ENCODE results near the gene PMEPA1. TPM values are rescaled to one million over a fixed set of nuclear protein-coding genes. Genes with fewer than 3 reads are reported as not detected.

The PMEPA1 gene
- total RNA-seq, 1 experiment from 2014 or later: 3.3 TPM

DNA sequence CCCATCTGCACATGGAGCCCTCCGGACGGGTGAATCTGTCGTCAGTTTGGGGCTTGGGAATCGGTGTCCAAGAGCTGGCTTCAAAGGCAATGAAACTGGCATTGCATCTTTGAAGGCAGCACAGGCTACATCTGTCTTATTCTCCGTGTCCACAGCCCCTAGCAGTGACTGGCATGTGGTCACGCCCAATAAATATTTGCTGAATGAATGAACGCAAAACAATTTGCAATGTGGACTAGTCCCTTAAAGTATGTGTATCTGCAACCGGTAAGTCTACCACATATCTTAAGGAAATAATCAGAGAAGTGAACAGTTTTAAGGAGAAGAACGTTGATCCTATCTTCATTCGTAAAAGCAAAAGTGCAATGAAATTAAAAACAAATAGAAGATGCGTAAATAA is 8.0 kb upstream of the PMEPA1 start:
- Histone ChIP-seq H3K36me3 (no peaks in the 10 kb centered on the region), H3K27me3 (no peaks in the 10 kb centered on the region), H3K9me3 (no peaks in the 10 kb centered on the region), H3K4me3 (peak overlapping the region; percentile 2)
- DNase-seq: peak; percentile 52

DNA sequence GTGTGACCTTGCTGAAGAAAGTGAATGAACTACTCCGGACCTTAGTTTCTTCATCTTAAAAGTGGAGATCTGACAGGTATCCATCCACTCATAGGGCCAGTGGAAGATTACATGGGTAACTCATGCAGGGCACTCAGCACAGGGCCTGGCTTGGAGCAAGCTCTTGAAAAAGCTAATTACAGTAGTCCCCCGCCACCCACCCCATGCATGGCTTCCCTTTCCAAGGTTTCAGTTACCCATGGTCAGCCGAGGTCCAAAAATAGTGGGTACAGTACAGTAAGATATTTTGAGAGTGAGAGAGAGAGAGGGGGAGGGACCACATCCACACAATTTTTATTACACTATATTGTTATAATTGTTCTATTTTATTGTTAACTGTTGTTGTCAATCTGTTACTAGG is 7.1 kb upstream of the PMEPA1 start:
- DNase-seq: no peak
- Histone ChIP-seq H3K36me3 (no peaks in the 10 kb centered on the region), H3K4me3 (no peak overlapping the region), H3K27me3 (no peaks in the 10 kb centered on the region), H3K9me3 (no peaks in the 10 kb centered on the region)

DNA sequence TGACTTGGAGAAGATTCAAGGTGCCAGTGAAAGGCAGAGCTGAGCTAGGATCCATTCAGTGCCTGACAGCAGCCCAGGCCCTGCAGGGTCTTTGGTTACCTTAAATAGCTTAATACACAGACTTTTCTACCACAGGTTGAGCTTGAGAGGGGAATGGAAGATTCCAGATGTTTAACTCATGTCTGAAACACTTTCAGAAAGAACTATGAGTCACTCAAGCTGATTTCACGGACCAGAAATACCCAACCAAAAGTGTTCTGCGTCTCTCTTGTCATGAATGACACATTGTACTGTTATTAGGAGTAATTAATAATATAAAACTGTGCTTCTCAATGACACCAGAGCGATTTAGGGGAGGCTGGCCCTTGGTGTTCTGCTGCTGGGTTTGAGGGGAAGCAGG is 6.4 kb upstream of the PMEPA1 start:
- H3K36me3 ChIP-seq: no peaks in the 10 kb centered on the region
- DNase-seq: no peak
- H3K9me3 ChIP-seq: no peaks in the 10 kb centered on the region
- H3K4me3 ChIP-seq: no peak overlapping the region
- H3K27me3 ChIP-seq: no peaks in the 10 kb centered on the region

DNA sequence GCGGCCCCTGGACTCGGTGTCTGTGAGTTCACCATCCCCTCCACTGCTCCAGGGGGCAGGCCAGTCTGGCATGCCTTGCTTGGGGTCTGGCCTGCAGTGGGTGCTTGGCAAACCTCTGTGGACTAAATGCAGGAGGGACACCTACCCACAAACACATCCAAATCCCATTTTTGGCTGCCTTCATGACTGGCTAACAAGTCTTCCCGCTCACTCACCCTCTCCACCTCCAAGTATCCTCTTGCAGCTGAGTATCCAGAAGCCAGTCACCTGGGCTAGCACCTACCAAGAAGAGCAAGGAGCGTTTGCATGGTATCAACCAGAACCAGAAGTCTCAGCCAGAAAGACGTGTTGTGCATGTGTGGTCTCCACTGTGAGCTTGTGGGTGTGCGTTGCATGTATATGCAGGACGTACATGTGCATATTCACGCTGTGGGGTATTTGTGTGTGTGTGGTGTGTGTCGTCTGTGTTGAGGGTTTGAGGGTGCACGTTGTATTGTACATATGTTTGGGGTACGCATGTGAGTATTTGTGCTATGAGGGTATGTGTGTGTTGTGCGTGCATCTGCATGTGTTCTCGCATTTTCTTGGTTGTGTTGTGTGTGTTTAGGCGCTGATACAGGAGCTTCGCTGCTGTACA is 5.6 kb upstream of the PMEPA1 start:
- no peak overlapping the region for H3K4me3 ChIP-seq
- no peaks in the 10 kb centered on the region for H3K27me3 ChIP-seq
- no peak for DNase-seq
- no peaks in the 10 kb centered on the region for H3K36me3 ChIP-seq
- H3K9me3 ChIP-seq: no peaks in the 10 kb centered on the region

DNA sequence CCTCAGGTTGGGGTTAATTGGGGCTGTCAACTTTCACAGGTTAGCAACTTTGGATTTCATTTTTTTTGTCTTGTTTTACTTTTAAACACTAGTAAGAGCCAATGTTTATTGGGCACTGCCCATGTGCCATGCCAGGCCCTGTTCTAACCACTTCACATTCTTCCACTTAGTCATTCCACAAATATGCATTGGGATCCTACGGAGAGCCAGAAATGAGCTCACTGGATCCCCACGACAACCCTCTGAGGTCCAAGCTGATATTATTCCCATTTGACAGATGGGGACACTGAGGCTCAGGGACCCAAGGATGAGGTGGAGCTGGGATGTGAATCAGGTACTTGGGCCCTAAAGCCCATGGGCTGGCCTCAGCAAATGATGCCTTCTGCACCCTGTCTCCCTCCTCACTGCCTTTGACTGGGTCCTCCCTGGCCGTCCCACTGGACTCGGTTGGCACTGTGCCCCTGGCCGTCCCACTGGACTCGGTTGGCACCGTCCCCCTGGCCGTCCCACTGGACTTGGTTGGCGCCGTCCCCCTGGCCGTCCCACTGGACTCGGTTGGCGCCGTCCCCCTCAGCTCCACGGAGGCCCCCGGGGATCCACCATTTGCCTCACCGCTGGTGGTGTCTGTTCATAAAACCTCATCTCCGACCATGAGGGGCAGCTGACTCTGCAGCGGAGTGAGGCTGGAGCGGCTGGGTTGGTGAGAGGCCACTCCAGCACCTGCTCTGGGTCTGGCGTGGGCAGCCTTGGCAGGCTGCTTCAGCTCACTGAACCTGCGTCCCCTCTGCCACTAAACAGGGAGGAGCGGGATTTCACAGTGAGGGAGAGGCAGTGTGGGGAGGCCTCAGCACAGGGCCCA is 4.8 kb upstream of the PMEPA1 start:
- no peaks in the 10 kb centered on the region for H3K27me3 ChIP-seq
- no peaks in the 10 kb centered on the region for H3K9me3 ChIP-seq
- peak; percentile 82 for DNase-seq
- H3K4me3 ChIP-seq: no peak overlapping the region
- H3K36me3 ChIP-seq: no peaks in the 10 kb centered on the region

DNA sequence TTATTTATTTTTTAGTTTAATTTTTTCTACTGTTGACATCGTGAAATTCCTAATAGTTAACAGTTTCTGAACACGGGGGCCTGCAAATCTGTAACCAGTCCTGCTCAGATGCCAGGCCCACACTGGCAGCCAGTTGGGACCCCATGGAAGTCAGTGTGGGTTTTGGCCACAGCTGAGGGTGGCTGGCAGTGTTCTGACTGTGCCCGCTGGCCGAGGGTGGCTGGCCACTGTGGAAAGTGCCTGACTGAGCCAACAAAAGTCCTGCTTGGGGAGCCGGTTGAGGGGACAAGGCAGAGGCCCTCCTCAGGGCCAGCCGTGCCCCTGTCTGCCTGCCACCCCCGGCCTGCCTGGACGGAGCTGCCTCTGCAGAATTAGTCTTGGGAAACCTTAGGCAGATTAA is 4.1 kb upstream of the PMEPA1 start:
- H3K4me3 ChIP-seq: no peak overlapping the region
- no peaks in the 10 kb centered on the region for H3K9me3 ChIP-seq
- DNase-seq: no peak
- H3K27me3 ChIP-seq: no peaks in the 10 kb centered on the region
- no peaks in the 10 kb centered on the region for H3K36me3 ChIP-seq

DNA sequence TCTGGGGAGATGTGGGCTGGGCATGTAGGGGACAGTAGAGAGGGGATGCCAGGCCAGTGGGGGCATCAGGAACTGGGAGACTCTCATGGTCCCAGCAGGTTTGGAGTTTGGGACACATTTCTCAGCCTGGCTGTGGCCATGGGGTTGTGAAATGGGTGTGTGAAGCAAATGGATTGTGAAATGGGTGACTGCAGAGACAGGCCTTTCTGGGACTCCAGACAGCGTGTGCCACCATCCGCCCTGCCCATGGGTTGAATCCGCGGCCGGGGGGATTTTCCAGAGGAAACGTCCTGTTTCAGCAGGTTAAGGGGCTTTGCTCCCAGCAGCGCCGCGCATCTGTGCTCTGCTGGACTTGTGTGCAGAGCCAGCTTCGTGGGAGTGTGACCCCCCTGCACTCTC is 3.7 kb upstream of the PMEPA1 start:
- H3K9me3 ChIP-seq: no peaks in the 10 kb centered on the region
- no peaks in the 10 kb centered on the region for H3K27me3 ChIP-seq
- no peak overlapping the region for H3K4me3 ChIP-seq
- no peaks in the 10 kb centered on the region for H3K36me3 ChIP-seq
- DNase-seq: no peak

DNA sequence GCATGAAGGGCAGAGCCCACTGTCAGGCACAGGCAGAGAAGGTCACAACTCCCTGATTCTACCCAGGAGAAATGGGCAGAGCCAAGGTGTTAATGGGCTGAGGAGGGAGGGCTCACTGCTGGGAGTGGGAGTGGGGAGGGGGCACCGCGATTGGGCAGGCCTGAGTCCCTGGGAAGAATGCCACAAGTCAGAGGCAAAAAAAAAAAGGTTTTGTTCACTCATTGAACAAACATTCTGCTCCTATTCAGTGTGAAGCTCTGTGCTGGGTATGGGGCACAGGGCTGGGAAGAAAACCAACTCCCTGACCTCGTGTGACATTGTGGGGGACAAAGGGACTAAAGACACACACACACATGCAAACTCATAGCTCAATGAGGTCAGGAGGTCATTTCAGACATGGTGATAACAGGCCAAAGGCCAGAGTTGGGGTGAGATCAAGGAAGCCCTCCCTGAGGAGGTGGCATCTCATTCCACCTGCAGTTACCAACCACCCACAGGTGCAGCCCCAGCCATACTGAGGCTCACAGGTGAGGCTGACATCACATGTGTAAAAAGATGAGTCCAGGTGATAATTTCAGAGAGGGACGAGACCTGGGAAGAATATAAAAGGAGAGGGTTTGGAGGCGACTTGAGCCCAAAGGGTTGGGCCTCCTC is 3.2 kb upstream of the PMEPA1 start:
- H3K36me3 ChIP-seq: no peaks in the 10 kb centered on the region
- DNase-seq: no peak
- no peak overlapping the region for H3K4me3 ChIP-seq
- no peaks in the 10 kb centered on the region for H3K9me3 ChIP-seq
- no peaks in the 10 kb centered on the region for H3K27me3 ChIP-seq

DNA sequence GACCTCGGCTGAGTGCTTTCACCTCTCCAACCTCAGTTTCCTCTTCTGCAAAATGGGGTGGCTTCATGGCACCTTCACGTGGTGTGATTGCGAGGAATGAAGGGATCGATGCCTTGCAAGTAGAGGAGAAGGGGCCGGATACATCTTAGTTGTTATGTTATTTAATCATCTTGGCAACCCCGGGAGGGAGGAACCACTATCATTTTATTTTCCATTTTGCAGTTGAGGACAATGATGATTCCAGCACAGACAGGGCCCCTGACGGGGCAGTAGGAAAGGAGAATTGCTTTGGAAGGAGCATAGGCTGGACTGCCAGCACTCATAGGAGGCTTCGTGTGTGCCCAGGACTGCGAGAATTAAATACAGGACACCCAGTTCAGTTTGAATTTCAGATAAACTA is 2.5 kb upstream of the PMEPA1 start:
- DNase-seq: no peak
- H3K4me3 ChIP-seq: no peak overlapping the region
- no peaks in the 10 kb centered on the region for H3K9me3 ChIP-seq
- H3K27me3 ChIP-seq: no peaks in the 10 kb centered on the region
- no peaks in the 10 kb centered on the region for H3K36me3 ChIP-seq

DNA sequence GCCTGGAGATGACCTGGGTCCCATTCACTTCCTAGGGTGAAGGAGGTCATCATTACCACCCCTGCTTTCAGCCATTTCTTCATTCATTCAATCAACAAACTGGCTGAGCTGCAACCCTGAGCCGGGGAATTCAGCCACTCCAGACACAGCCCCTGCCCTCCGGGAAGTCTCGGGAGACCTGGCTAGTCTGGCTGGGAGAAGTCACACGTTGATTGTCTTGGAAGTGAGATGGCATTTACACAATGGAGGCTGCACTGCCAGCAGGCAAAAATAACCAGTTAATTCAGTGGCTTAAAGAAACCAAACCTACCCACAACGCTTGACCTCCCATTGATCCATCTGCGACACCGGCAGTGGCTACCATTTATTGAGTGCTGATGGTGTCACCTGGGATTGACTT is 2.0 kb upstream of the PMEPA1 start:
- DNase-seq: no peak
- H3K9me3 ChIP-seq: no peaks in the 10 kb centered on the region

DNA sequence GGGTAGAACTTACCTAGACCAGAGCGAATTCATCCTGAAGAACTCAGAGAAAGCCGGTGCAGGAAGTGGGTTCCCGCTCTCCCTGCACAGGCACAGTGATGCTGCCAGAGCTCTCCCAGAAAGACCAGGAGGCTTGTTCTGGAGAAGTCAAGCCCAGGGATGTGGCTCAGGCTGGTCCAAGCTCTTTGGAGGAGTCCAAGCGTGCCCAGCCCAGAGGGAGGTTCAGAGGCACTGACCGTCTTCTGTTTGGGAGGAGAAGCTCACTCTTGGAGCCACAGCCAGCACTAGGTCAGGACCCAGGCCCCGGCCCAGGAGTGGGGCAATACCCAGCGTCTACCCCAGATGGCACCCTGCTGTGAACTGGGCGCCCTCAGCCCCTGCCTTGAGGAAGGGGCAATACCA is 1.5 kb upstream of the PMEPA1 start:
- Histone ChIP-seq H3K27me3 (no peaks in the 10 kb centered on the region), H3K9me3 (no peaks in the 10 kb centered on the region), H3K36me3 (no peaks in the 10 kb centered on the region), H3K4me3 (no peak overlapping the region)
- DNase-seq: no peak

More for the DNA sequence above, 2.0 kb upstream of the PMEPA1 start:
- Histone ChIP-seq H3K27me3 (no peaks in the 10 kb centered on the region), H3K36me3 (no peaks in the 10 kb centered on the region), H3K4me3 (no peak overlapping the region)

DNA sequence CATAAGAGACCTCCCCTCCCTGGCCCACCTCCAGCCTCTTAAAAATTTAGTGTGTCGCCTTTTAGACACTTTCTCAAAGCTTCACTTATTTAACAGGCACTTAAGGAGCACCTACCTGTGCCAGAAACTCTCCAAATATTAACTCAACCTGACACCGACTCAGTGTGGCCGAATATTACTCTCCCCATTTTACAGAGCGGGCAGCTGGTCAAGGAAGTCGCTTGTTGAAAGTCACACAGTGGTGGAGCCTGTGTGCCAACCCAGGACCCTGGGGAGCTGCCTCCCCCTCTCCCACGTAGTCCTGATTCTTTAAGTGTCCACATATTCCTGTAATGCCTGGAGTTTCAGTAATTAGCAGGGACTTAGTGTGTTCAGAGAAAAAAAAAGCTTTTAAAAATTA is 1.0 kb upstream of the PMEPA1 start:
- H3K36me3 ChIP-seq: no peaks in the 10 kb centered on the region
- H3K27me3 ChIP-seq: no peaks in the 10 kb centered on the region
- no peak overlapping the region for H3K4me3 ChIP-seq
- DNase-seq: no peak
- H3K9me3 ChIP-seq: no peaks in the 10 kb centered on the region

DNA sequence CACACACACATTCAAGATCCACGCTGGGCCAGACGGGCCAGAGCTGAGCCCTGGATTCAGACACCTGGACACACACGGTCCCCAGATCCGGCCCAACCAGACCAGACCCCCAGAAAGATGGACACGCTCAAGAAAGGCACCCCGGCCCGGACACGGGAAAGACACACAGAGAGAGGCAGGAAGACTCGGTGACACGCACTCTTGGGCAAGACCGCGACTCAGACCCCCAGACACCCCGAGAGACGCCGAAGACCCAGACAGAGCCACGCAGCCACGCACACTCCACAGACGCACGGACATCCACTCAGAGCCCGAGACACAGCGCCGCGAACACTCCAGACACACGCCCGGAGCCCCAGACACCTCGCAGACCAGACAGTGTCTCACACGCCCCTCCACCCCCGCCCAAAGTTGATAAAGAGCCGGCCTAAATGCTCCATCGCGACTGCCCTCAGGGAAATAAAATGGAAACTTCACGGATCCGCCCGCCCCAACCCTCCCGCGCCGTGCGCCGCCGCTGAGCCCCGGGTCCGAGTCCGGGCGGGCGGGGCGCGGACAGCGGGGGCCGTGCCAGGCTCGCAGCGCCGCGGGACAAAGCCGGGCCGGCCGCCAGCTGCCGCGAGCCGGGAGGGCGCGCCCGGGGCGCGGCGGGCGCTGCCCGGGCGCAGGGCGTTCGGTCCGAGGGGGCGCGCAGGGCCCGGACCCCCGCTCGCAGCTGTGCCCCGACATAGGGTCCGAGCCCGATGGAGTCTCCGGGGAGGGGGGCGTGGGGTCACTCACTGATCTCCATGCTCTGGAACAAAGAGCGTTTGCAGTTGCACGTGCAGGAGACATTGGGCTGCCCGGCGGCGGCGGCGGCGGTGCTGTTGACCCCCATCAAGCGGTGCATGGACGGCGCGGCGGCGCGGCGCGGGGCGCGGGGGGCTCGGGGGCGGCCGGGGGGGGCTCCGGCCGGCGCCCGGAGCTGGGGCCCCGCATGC is 831 bp downstream of the PMEPA1 start:
- peaks cover 2% of the 10 kb centered on the region; the same call in 1 of the 2 replicates for H3K36me3 ChIP-seq

DNA sequence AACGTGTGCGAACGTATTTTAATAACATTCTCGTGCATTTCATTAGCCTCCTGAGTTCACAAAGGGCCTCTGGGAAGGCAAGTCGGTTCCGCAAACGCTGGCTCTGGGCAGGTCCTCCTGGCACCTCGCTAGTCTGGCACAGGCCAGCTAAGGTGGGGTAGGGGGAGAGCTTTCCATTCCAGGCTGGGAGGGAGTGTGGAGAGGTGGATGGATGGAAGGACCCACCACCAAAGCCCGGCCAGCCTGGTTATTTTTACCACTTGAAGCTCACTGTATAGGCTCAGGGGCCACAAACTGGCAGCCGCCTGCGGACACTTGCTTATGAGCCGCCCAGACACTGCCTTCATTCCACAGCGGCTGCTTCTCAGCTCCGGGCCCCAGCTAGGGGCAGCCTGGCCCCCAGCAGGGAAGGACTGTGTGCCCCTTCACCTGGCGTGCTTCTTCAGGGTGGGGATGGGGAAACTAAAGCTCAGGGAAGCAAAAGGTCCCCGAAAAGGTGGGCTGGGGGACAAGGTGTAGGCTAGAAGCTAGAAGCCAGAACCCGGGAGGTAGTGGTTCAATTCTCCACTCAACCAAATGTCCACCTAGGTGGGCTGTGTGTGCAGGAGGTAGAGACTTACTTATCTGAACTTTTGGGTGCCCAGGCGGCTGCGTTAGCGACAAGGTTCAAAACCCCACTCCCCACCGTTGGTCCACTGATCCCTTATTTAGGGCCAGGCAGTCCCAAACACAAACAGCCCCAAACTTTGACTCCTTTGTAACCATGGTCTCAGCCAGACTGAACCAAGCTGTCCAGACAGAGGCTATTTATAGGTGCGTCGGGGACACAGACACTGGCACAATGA is 1.7 kb downstream of the PMEPA1 start:
- Histone ChIP-seq H3K27me3 (no peaks in the 10 kb centered on the region), H3K9me3 (no peaks in the 10 kb centered on the region), H3K36me3 (peaks cover 2% of the 10 kb centered on the region; the same call in 1 of the 2 replicates), H3K4me3 (peak overlapping the region; percentile 53)
- DNase-seq: no peak

More for the DNA sequence above, 831 bp downstream of the PMEPA1 start:
- H3K27me3 ChIP-seq: no peaks in the 10 kb centered on the region
- no peaks in the 10 kb centered on the region for H3K9me3 ChIP-seq
- peak; percentile 24 for DNase-seq
- H3K4me3 ChIP-seq: peak overlapping the region; percentile 53

DNA sequence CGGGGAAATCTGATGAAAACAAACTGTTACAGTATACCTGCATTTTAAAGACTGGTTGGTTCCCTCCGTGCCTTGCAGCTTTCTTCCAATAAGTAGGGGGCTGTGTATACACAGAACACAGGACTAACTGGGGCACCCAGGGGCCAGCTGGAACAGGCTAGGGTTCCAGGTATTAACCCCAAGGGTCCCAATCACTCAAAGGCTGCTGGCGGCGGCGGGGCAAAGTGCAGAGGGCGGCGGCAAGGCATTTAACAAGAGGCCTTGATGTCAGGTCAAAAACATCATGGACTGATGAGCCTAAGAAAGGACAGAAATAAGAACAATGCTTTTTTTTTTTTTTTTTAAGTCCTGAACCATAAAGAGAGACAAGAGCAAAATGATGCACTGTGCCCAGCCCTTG is 2.5 kb downstream of the PMEPA1 start:
- no peak for DNase-seq
- H3K4me3 ChIP-seq: no peak overlapping the region

More for the DNA sequence above, 2.5 kb downstream of the PMEPA1 start:
- Histone ChIP-seq H3K36me3 (peaks cover 2% of the 10 kb centered on the region; the same call in 1 of the 2 replicates), H3K27me3 (no peaks in the 10 kb centered on the region), H3K9me3 (no peaks in the 10 kb centered on the region)

Data from MG63 (cell line).